ENCODE measurements around the gene FANCC.

GRCh38 chr9:95073042-95073607 is 244.4 kb downstream of the FANCC start:
- TF ChIP-seq POLR2A (IDR thresholded peaks at IDR 0.05; ENCODE audit: low read depth, low read length): no peak
- TF ChIP-seq FOS (IDR thresholded peaks at IDR 0.05; ENCODE audit: low read depth, low read length): no peak
- TF ChIP-seq CTCF (conservative IDR thresholded peaks at IDR 0.05; ENCODE audit: low read depth, low read length): peak; percentile 35
- TF ChIP-seq RAD21 (IDR thresholded peaks at IDR 0.05; ENCODE audit: low read length): peak; percentile 30; the same call in 1 of the 2 replicates
- no peak for TF ChIP-seq CHD1 (IDR thresholded peaks at IDR 0.05; ENCODE audit: low read depth, low read length)
- no peak for TF ChIP-seq USF2 (IDR thresholded peaks at IDR 0.05; ENCODE audit: low read depth, low read length)
- TF ChIP-seq MXI1 (IDR thresholded peaks at IDR 0.05; ENCODE audit: borderline replicate concordance, low read depth, low read length): no peak
- TF ChIP-seq ELK1 (IDR thresholded peaks at IDR 0.05; ENCODE audit: borderline replicate concordance, low read depth, low read length): no peak
- TF ChIP-seq RFX5 (IDR thresholded peaks at IDR 0.05; ENCODE audit: low read depth, low read length): no peak
- no peak for TF ChIP-seq MAFK (IDR thresholded peaks at IDR 0.05; ENCODE audit: low read depth, low read length)
- peak; percentile 56 for TF ChIP-seq SMC3 (IDR thresholded peaks at IDR 0.05; ENCODE audit: low read depth, low read length)
- no peak for TF ChIP-seq CEBPB (IDR thresholded peaks at IDR 0.05; ENCODE audit: low read depth, low read length)

All from IMR-90 (cell line).